Stimulated activated CD4-positive, alpha-beta T cell treated with anti-CD3 and anti-CD28 coated beads, Interleukin-15, amount 100 ng/mL, for 24 hours (primary cell): ENCODE measurements around the gene UTP3.
A peak's percentile ranks its signal among the peaks of the same experiment; 100 is the strongest.
"Not testable (repeated sequence)": the region's sequence is repeated elsewhere in the genome, so short reads cannot be mapped to it uniquely, and the experiment has no call there.

Experiments used
- DNase-seq: peaks from one replicate; pipeline ENCODE4 v3.0.0-alpha.2; 2020

The UTP3 gene

GRCh38 chr4:70718811-70719604 is 30.7 kb downstream of the UTP3 start:
- DNase-seq = no peak

GRCh38 chr4:70721747-70722146 is 33.4 kb downstream of the UTP3 start, which contains the start of gene RUFY3:
RUFY3 (plus strand) TSS chr4:70721964; CDS start chr4:70722574, 610 bp downstream.
- DNase-seq = no peak

GRCh38 chr4:70722199-70722791 is 34.0 kb downstream of the UTP3 start:
- peak; percentile 48 for DNase-seq

GRCh38 chr4:70724463-70724862 is 36.1 kb downstream of the UTP3 start:
- no peak for DNase-seq

- no peak for DNase-seq
These were observed 37.3 kb downstream of the UTP3 start for GRCh38 chr4:70725633-70726032.

GRCh38 chr4:70726515-70726914 is 38.2 kb downstream of the UTP3 start:
- not testable (repeated sequence) for DNase-seq

- no peak for DNase-seq
These were observed 39.8 kb downstream of the UTP3 start for GRCh38 chr4:70728091-70728490.

GRCh38 chr4:70732878-70733277 is 44.5 kb downstream of the UTP3 start:
- DNase-seq = not testable (repeated sequence)

- DNase-seq = peak; percentile 29
These were observed 46.0 kb downstream of the UTP3 start for GRCh38 chr4:70734168-70734954.

- DNase-seq = no peak
These were observed 46.6 kb downstream of the UTP3 start for GRCh38 chr4:70734971-70735370.

- DNase-seq = peak; percentile 48
These were observed 47.6 kb downstream of the UTP3 start for GRCh38 chr4:70735915-70736314.

GRCh38 chr4:70737006-70737405 is 48.7 kb downstream of the UTP3 start:
- DNase-seq = no peak

GRCh38 chr4:70737409-70737808 is 49.1 kb downstream of the UTP3 start:
- DNase-seq = no peak

GRCh38 chr4:70739496-70740337 is 51.4 kb downstream of the UTP3 start:
- DNase-seq = no peak
